Measurements from ENCODE around the gene SNAP47.

- TF ChIP-seq CTCF (IDR thresholded peaks at IDR 0.05), result no peak
- no peak for TF ChIP-seq EZH2 (IDR thresholded peaks at IDR 0.05)
Observed at GRCh38 chr1:227712648-227713047, 22.6 kb upstream of the SNAP47 start.
